Subcutaneous adipose tissue (tissue), 4 donors: Measurements from ENCODE around the gene CFAP43. TPM values are rescaled to one million over a fixed set of nuclear protein-coding genes. Genes with fewer than 3 reads are reported as not detected.

Source experiments
- total RNA-seq, 4 donors: library from RNA; depleted of rRNA; stranded (reverse); fragments of >200 nt; gene quantifications; one replicate each; pipeline ENCODE4 v1.1.0, GENCODE V29; 2016
- TF ChIP-seq, protein P1 (sequence below): fragments of 450-650 bp; IDR thresholded peaks from one replicate; pipeline ENCODE4 v1.5.1; 2016; ENCODE audit warnings: low read depth, mild to moderate bottlenecking, control low read depth, antibody characterized with exemption, moderate library complexity

Gene CFAP43
- total RNA-seq, 4 donors from 2014 or later, result 0.19 TPM; not detected in 3

DNA sequence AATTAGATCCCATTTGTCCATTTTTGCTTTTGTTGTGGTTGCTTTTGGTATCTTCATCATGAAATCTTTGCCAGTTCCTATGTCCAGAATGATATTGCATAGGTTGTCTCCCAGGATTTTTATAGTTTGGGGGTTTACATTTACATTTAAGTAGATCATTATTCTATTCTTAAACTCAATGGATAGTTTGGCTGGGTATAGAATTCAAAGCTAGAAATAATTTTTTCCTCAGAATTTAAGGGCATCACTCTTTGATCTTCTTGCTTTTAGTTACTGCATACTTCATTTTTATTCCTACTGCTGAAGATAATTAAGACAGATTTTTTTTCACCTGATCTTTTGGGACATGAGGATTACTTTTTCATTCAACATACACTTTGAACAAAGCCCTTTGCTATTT lies 80.4 kb downstream of the CFAP43 start:
- TF ChIP-seq, protein P1, sequence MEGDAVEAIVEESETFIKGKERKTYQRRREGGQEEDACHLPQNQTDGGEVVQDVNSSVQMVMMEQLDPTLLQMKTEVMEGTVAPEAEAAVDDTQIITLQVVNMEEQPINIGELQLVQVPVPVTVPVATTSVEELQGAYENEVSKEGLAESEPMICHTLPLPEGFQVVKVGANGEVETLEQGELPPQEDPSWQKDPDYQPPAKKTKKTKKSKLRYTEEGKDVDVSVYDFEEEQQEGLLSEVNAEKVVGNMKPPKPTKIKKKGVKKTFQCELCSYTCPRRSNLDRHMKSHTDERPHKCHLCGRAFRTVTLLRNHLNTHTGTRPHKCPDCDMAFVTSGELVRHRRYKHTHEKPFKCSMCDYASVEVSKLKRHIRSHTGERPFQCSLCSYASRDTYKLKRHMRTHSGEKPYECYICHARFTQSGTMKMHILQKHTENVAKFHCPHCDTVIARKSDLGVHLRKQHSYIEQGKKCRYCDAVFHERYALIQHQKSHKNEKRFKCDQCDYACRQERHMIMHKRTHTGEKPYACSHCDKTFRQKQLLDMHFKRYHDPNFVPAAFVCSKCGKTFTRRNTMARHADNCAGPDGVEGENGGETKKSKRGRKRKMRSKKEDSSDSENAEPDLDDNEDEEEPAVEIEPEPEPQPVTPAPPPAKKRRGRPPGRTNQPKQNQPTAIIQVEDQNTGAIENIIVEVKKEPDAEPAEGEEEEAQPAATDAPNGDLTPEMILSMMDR, result no peak

DNA sequence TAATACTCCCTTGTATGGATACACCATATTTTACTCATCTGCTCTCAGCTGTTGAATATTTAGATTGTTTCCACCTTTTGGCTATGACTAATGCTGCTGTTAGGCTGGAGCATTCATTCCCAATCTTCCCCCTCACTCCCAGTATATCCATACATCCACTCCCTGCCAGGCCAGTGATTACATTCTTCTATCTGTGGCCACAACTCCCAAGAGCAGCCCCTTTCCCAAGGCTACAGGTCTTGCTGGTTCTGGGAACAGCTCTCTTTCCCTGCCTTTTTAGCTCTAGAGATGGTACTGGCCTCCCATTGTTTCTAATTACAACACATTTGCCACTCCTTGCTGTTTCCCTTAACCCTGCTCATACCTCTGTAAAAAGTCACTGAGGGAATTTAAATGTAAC lies 82.0 kb downstream of the CFAP43 start:
- TF ChIP-seq, protein P1, result no peak

DNA sequence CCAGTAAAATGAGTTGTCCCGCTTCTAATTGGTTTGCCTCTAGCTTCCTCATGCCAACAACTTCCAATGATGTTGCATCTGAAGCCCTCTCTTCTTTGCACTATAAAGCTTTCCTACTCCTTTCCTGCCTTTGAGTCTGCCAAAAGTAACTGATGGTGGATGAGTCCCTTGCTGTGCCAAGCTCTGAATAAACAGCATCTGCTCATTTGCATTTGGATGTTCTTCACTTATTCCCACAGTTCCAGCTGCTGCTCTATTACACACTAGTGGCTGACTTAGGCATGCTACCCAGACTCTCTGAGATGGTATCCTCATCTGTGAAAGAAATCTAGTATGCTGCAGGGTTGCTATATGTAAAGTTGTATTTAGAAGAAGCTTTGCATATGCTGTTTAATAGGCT lies 85.3 kb downstream of the CFAP43 start:
- TF ChIP-seq, protein P1, result no peak

DNA sequence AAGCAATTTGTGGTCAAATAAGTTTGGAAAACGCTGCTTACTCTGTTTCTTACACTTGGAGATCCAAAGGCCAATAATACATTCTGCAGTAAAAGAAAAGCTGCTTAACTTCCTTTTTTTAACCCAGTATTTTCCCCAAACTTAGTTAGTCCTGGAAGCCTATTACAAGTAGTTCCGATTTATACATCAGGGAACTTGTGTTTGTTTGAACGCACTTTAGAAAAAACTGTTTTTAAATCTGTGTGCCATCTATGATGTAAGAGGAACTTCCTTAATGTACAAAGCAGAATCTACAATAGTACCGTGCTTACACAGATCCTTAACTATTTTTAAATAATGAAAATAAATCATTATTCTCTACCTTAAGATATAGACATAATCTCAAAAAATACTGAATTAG lies 87.2 kb downstream of the CFAP43 start:
- TF ChIP-seq, protein P1, result no peak

DNA sequence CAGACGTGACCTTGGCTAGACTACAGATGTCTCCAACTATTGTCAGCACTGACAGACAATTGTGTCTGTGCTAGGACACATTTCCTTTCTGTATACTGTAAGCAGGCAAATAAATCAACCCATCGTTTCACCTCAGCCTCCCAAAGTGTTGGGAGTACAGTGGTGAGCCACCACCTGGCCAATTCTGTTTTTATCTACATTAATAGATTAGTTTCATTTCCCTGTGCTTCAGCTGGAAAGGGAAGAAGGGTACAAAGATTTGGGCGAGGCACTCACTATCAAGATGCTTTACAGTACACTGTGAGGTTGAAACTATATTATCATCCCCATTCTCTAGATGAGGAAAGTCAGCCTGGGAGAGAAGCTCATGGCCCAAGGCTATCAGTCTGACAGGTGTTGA lies 88.3 kb downstream of the CFAP43 start:
- TF ChIP-seq, protein P1, result no peak

DNA sequence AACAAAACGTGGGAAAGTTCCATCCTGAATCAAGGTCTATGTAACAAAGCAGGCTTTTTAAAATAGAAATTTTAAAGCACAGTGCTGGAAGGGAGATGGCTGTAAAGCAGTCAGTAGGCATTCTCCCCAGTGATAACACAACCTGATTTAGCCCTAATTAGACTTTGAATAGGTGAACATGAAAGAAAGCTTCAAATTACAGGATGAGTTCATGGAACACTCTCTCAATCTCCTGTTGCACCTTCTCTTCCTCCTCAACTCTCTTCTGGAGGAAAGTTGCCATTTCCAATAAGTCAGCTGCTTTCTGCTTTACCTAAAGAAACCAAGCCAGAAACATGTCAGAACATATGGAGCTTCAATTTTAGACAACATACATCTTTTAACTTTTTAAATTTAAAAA lies 90.1 kb downstream of the CFAP43 start:
- TF ChIP-seq, protein P1, result no peak

DNA sequence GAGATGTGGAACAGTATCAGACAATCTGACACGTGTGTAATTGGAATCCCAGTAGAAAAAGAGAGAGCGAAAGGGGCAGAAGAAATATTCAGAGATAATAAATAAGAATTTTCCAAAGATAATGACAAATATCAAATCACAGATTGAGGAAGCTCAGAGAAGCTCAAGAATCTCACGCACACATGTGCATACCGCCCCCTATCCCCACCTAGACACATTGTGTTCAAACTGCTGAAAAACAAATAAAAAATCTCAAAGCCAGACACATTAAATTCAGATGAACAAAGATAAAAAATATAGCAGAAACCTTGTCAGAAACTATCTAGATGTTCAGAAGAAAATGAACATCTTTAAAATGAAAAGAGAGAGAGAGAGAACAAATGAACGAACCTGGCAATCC lies 92.9 kb downstream of the CFAP43 start:
- TF ChIP-seq, protein P1, result no peak
